BLaER1 treated with 17β-estradiol and CSF1 and Interleukin-3, amounts not matched to agents 10 nM and 100 nM (cell line): ENCODE measurements around the gene CDADC1.

Experiments used
- H3K27ac ChIP-seq, 11 experiments: shearing (Covaris generic); formaldehyde crosslinking; 2 replicates each; pipeline ENCODE4 v1.8.1; 2022
- H3K27me3 ChIP-seq, 11 experiments: shearing (Covaris generic); formaldehyde crosslinking; 2 replicates each; pipeline ENCODE4 v1.8.1; 2022
- H3K36me3 ChIP-seq, 11 experiments: shearing (Covaris generic); formaldehyde crosslinking; 2 replicates each; pipeline ENCODE4 v1.8.1; 2022
- H3K4me1 ChIP-seq, 10 experiments: shearing (Covaris generic); formaldehyde crosslinking; 2 replicates each; pipeline ENCODE4 v1.8.1; 2022
- H3K4me2 ChIP-seq, 11 experiments: shearing (Covaris generic); formaldehyde crosslinking; 2 replicates each; pipeline ENCODE4 v1.8.1; 2022
- H3K4me3 ChIP-seq, 10 experiments: shearing (Covaris generic); formaldehyde crosslinking; 2 replicates each; pipeline ENCODE4 v1.8.1; 2022
- H3K9ac ChIP-seq, 11 experiments: shearing (Covaris generic); formaldehyde crosslinking; 2 replicates each; pipeline ENCODE4 v1.8.1; 2022
- H3K9me3 ChIP-seq, 11 experiments: shearing (Covaris generic); formaldehyde crosslinking; replicated peaks in 1 of 11; 2 replicates each; pipeline ENCODE4 v1.8.1; 2022
- H4K20me1 ChIP-seq, 11 experiments: shearing (Covaris generic); formaldehyde crosslinking; 2 replicates each; pipeline ENCODE4 v1.8.1; 2022
- Cebpa-rat ChIP-seq, 11 experiments: shearing (Covaris generic); IDR thresholded peaks; 2 replicates each; pipeline ENCODE4 v1.8.1; 2022

Gene CDADC1

GRCh38 chr13:49214917-49215376 lies 32.8 kb upstream of the CDADC1 start:
- Histone ChIP-seq H3K4me2 (peak overlapping the region; percentile 55 to 78 (median 76)), H3K9ac (peak overlapping the region in 9 of 11 experiments; percentile 11 to 81 (median 67); a peak in 16 of 22 replicates)

DNA sequence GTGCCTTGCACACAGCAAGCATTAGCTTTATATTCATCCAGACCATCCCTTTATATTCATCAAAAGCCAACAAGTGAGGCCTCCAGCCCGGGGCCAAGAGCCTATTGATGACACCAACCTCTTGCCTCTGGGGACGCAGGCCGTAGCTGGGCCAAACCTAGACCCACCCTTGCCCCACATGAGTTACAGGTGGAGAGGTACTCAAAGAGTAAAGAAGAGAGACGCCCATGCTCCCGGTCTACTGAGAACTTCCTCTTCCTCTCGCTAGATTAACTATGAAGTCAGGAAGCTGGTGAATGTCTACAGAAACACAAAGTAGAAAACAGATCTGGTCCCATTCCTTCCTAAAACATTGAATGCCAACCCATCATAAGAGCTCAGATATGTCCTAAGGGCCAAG lies 31.4 kb upstream of the CDADC1 start:
- H3K4me3 ChIP-seq, result no peak overlapping the region
- H3K27me3 ChIP-seq, result peaks cover 33 to 43% (median 40%) of the 10 kb centered on the region in 11 experiments
- no peak for TF ChIP-seq Cebpa-rat (IDR thresholded peaks at IDR 0.05)
- peak overlapping the region in 10 of 11 experiments; percentile 1 to 78 (median 32); a peak in 16 of 22 replicates for H3K4me2 ChIP-seq
- peaks cover 31 to 50% (median 41%) of the 10 kb centered on the region in 10 experiments for H3K4me1 ChIP-seq
- peak overlapping the region in 1 of 11 experiments; percentile 21; a peak in 1 of 22 replicates for H3K9ac ChIP-seq
- H4K20me1 ChIP-seq, result no peaks in the 10 kb centered on the region; a peak in 1 of 22 replicates
- peaks cover 7 to 24% (median 12%) of the 10 kb centered on the region in 11 experiments; a peak in 20 of 22 replicates for H3K36me3 ChIP-seq
- H3K27ac ChIP-seq, result peak overlapping the region in 8 of 11 experiments; percentile 9 to 97 (median 88); a peak in 14 of 22 replicates
- H3K9me3 ChIP-seq, result peaks cover 40 to 81% (median 64%) of the 10 kb centered on the region in 11 experiments

More at GRCh38 chr13:49214917-49215376, 32.8 kb upstream of the CDADC1 start:
- peaks cover 31 to 50% (median 37%) of the 10 kb centered on the region in 10 experiments for H3K4me1 ChIP-seq
- no peaks in the 10 kb centered on the region for H4K20me1 ChIP-seq
- peaks cover 19 to 29% (median 26%) of the 10 kb centered on the region in 11 experiments for H3K27me3 ChIP-seq
- peak overlapping the region in 10 of 11 experiments; percentile 42 to 97 (median 85); a peak in 20 of 22 replicates for H3K27ac ChIP-seq
- peaks cover 9 to 31% (median 24%) of the 10 kb centered on the region in 11 experiments; a peak in 20 of 22 replicates for H3K36me3 ChIP-seq
- peaks cover 26 to 72% (median 50%) of the 10 kb centered on the region in 11 experiments for H3K9me3 ChIP-seq
- H3K4me3 ChIP-seq, result peak overlapping the region in 2 of 10 experiments; percentile 14 to 16; a peak in 3 of 20 replicates
- TF ChIP-seq Cebpa-rat (IDR thresholded peaks at IDR 0.05), result peak in 8 of 11 experiments; percentile 16 to 92 (median 72); a peak in 12 of 22 replicates

DNA sequence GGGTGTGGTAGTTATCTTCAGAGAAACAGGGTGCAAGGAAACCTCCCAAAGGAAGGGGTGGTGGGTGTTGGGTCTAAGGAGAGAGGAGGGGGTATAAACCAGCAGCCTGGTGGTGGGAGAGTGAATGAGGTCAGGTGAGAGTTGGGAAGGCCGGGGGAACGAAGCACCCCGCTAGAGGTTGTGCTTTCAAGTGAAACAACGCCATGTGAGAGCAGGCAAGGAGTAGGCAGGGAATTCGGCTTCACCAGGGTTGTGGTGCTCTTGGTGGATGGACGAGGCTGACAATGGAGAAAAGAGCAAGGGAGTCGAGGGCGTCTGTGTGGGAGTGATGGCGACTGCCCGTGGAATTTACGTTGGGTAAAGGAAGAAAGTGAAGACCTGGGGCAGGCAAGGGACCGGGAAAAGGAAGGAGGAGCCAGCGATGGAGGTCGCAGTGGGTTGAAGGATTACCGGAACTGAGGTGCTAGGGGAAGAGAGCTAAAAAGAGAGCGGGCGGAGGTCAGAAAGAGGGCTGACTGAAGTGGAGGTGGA lies 29.7 kb upstream of the CDADC1 start:
- H3K9me3 ChIP-seq, result peaks cover 48 to 79% (median 65%) of the 10 kb centered on the region in 11 experiments
- peaks cover 0 to 13% (median 0%) of the 10 kb centered on the region in 11 experiments; a peak in 4 of 22 replicates for H3K36me3 ChIP-seq
- H3K4me1 ChIP-seq, result peaks cover 30 to 49% (median 40%) of the 10 kb centered on the region in 10 experiments
- TF ChIP-seq Cebpa-rat (IDR thresholded peaks at IDR 0.05), result no peak
- peak overlapping the region in 4 of 11 experiments; percentile 30 to 53 (median 47); a peak in 7 of 22 replicates for H3K4me2 ChIP-seq
- H4K20me1 ChIP-seq, result no peaks in the 10 kb centered on the region; a peak in 1 of 22 replicates
- peak overlapping the region in 2 of 11 experiments; percentile 97; a peak in 2 of 22 replicates for H3K27ac ChIP-seq
- peaks cover 49 to 60% (median 57%) of the 10 kb centered on the region in 11 experiments for H3K27me3 ChIP-seq
- no peak overlapping the region for H3K9ac ChIP-seq
- H3K4me3 ChIP-seq, result no peak overlapping the region

DNA sequence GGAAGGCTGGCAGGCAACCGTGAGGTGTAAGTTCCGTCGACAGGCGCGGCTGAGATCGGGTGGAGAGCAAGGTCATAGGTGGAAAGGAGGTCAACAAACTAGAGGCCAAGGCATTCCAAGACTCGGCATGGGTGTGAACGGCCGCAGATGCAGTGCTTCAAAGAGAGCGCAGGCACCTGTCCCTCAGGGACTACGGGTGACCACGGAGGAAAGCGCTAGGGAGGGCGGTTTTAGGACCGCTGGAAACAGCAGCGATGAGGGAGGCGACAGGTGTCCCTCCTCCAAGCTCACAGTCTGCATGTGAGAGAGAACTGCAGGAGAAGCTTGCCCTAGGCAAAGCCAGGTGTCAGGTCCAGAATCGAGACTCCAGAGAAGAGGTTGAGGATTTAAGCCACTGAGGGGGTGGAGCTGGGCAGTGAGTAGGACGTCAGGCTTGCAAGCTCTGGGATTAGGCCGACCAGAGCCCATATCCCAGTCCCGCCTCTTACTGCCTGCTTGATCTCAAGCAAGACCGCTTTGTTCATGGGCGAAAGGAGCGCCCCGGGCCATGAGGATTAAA lies 29.2 kb upstream of the CDADC1 start:
- peaks cover 0 to 13% (median 0%) of the 10 kb centered on the region in 11 experiments; a peak in 4 of 22 replicates for H3K36me3 ChIP-seq
- no peaks in the 10 kb centered on the region; a peak in 1 of 22 replicates for H4K20me1 ChIP-seq
- H3K9me3 ChIP-seq, result peaks cover 48 to 79% (median 65%) of the 10 kb centered on the region in 11 experiments
- H3K27ac ChIP-seq, result peak overlapping the region in 1 of 11 experiments; percentile 97; a peak in 1 of 22 replicates
- H3K9ac ChIP-seq, result no peak overlapping the region
- peaks cover 24 to 43% (median 35%) of the 10 kb centered on the region in 10 experiments for H3K4me1 ChIP-seq
- no peak overlapping the region for H3K4me3 ChIP-seq
- TF ChIP-seq Cebpa-rat (IDR thresholded peaks at IDR 0.05), result no peak
- H3K27me3 ChIP-seq, result peaks cover 49 to 66% (median 60%) of the 10 kb centered on the region in 11 experiments
- no peak overlapping the region for H3K4me2 ChIP-seq

GRCh38 chr13:49219647-49220035 lies 28.1 kb upstream of the CDADC1 start:
- peaks cover 49 to 67% (median 60%) of the 10 kb centered on the region in 11 experiments for H3K27me3 ChIP-seq
- peaks cover 14 to 33% (median 24%) of the 10 kb centered on the region in 10 experiments for H3K4me1 ChIP-seq
- no peak overlapping the region for H3K27ac ChIP-seq
- H3K4me2 ChIP-seq, result peak overlapping the region; percentile 45 to 73 (median 58); a peak in 19 of 22 replicates
- no peak overlapping the region for H3K9ac ChIP-seq
- no peaks in the 10 kb centered on the region; a peak in 1 of 22 replicates for H4K20me1 ChIP-seq
- peak overlapping the region; percentile 29 to 65 (median 52); a peak in 19 of 20 replicates for H3K4me3 ChIP-seq
- peaks cover 0 to 13% (median 0%) of the 10 kb centered on the region in 11 experiments; a peak in 4 of 22 replicates for H3K36me3 ChIP-seq
- TF ChIP-seq Cebpa-rat (IDR thresholded peaks at IDR 0.05), result no peak
- peaks cover 48 to 77% (median 65%) of the 10 kb centered on the region in 11 experiments for H3K9me3 ChIP-seq

GRCh38 chr13:49220036-49220855 lies 27.5 kb upstream of the CDADC1 start, which contains the start of gene MLNR:
TSS of gene MLNR (plus strand) at chr13:49220338. CDS start at chr13:49220338, 0 bp downstream.
- peaks cover 49 to 67% (median 60%) of the 10 kb centered on the region in 11 experiments for H3K27me3 ChIP-seq
- peaks cover 8 to 27% (median 18%) of the 10 kb centered on the region in 10 experiments for H3K4me1 ChIP-seq
- H4K20me1 ChIP-seq, result no peaks in the 10 kb centered on the region; a peak in 1 of 22 replicates
- peaks cover 0 to 13% (median 0%) of the 10 kb centered on the region in 11 experiments; a peak in 4 of 22 replicates for H3K36me3 ChIP-seq
- peak within 1 kb of the TSS; percentile 45 to 73 (median 58); a peak in 21 of 22 replicates for H3K4me2 ChIP-seq
- H3K9me3 ChIP-seq, result peaks cover 48 to 71% (median 63%) of the 10 kb centered on the region in 11 experiments
- H3K9ac ChIP-seq, result no peak within 1 kb of the TSS
- TF ChIP-seq Cebpa-rat (IDR thresholded peaks at IDR 0.05), result no peak
- no peak within 1 kb of the TSS for H3K27ac ChIP-seq
- peak within 1 kb of the TSS; percentile 29 to 65 (median 52); a peak in 19 of 20 replicates for H3K4me3 ChIP-seq

- Histone ChIP-seq H3K9me3 (peaks cover 45 to 63% (median 55%) of the 10 kb centered on the region in 11 experiments), H3K4me3 (peak overlapping the region in 9 of 10 experiments; percentile 29 to 65 (median 52); a peak in 8 of 20 replicates), H3K9ac (no peak overlapping the region), H3K27me3 (peaks cover 49 to 67% (median 60%) of the 10 kb centered on the region in 11 experiments), H3K27ac (no peak overlapping the region), H3K4me1 (peaks cover 3 to 21% (median 12%) of the 10 kb centered on the region in 10 experiments; a peak in 17 of 20 replicates), H3K4me2 (0 out of 22 replicates have a peak overlapping the region, but pooled peaks of 1 of the 11 experiments have one; percentile 65), H4K20me1 (no peaks in the 10 kb centered on the region; a peak in 1 of 22 replicates), H3K36me3 (peaks cover 0 to 13% (median 0%) of the 10 kb centered on the region in 11 experiments; a peak in 4 of 22 replicates)
- TF ChIP-seq Cebpa-rat (IDR thresholded peaks at IDR 0.05), result no peak
These were observed 26.7 kb upstream of the CDADC1 start for GRCh38 chr13:49220856-49221589.
